ENCODE measurements around the gene RALGDS. TPM values are rescaled to one million over a fixed set of nuclear protein-coding genes. Genes with fewer than 3 reads are reported as not detected.

RALGDS gene
- total RNA-seq, 4 donors from 2014 or later, result 21.1 to 47.0 (median 36.9) TPM

DNA sequence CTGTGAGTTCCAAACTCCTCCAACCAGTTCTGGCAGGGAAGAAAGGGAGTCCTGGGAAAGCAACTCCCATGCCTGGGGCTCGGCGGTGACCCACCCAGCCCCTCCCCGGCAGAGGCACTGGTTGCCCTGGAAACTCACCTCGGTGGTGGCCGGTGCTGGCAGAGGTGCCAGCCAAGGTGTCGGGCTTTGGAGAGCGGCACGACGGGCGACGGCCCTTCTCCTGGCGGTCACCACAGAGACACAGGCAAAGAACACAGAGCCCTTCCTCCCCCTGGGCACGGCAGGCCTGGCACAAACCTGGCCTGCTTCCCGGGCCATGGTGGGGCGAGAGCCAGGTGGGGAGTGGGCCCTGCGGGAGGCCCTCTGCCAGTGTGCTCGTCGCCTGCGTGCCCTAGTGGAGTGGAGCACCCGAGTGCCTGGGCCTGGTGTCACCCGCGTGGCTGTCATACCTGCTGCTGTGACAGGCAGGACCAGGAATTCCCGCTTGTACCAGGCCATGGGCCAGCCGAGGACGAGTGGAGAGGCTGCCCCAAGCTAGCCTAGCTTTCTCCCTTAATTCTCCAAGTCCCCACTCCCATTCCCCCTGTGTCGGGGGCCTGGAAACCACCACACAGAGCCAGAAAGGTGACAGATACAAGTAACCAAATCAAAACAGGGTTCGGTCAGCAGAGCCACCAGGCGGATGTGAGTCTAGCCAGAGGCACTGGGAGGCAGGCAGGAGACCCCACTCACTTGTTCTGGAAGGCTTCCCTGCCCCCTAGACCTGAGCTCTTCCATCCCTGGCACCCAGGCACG is 8.2 kb upstream of the RALGDS start:
- Histone ChIP-seq H3K36me3 (no peaks in the 10 kb centered on the region), H3K27me3 (no peaks in the 10 kb centered on the region), H3K9me3 (no peaks in the 10 kb centered on the region), H3K4me3 (no peak overlapping the region), H3K4me1 (peaks cover 69 to 82% of the 10 kb centered on the region in 2 donors), H3K27ac (peak overlapping the region; percentile 83 to 99 (median 96))
- DNase-seq (peak in 1 of 2 donors; percentile 46), ATAC-seq (no peak)
- in situ Hi-C loops (cut with MboI; ENCODE audit: low sequenced_read_pairs in 4 of 4), result no loop called here
- TF ChIP-seq, protein P1, sequence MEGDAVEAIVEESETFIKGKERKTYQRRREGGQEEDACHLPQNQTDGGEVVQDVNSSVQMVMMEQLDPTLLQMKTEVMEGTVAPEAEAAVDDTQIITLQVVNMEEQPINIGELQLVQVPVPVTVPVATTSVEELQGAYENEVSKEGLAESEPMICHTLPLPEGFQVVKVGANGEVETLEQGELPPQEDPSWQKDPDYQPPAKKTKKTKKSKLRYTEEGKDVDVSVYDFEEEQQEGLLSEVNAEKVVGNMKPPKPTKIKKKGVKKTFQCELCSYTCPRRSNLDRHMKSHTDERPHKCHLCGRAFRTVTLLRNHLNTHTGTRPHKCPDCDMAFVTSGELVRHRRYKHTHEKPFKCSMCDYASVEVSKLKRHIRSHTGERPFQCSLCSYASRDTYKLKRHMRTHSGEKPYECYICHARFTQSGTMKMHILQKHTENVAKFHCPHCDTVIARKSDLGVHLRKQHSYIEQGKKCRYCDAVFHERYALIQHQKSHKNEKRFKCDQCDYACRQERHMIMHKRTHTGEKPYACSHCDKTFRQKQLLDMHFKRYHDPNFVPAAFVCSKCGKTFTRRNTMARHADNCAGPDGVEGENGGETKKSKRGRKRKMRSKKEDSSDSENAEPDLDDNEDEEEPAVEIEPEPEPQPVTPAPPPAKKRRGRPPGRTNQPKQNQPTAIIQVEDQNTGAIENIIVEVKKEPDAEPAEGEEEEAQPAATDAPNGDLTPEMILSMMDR (IDR thresholded peaks at IDR 0.05 in 4 of 5, conservative IDR thresholded peaks at IDR 0.05 in 1 of 5), result no peak
- peak in 1 of 2 donors; percentile 19 for TF ChIP-seq POLR2A (IDR thresholded peaks at IDR 0.05)
- intact Hi-C loops (cut with DNase I; ENCODE audit: low total_unique reads), result no loop called here

DNA sequence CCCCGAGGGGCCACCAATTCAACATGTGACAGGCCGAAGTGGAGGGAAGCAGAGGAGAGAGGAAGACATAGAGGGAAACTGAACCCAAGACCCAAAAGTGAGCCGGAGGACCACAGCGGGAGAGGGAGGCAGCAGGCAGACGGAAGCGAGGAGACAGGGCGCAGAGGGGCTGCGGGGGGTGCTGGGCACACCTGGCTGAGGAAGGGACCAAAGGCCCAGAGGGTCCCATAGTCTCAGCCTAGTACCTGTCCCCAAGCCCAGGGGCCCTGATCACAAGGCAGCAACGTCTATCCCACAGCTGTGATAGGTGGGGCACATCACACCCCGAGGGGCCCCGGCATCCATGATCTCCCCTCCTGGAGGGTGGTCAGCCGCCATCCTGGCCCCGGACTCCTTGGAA is 7.1 kb upstream of the RALGDS start:
- peaks cover 62 to 72% of the 10 kb centered on the region in 2 donors for H3K4me1 ChIP-seq
- in situ Hi-C loops (cut with MboI; ENCODE audit: low sequenced_read_pairs in 4 of 4), result no loop called here

DNA sequence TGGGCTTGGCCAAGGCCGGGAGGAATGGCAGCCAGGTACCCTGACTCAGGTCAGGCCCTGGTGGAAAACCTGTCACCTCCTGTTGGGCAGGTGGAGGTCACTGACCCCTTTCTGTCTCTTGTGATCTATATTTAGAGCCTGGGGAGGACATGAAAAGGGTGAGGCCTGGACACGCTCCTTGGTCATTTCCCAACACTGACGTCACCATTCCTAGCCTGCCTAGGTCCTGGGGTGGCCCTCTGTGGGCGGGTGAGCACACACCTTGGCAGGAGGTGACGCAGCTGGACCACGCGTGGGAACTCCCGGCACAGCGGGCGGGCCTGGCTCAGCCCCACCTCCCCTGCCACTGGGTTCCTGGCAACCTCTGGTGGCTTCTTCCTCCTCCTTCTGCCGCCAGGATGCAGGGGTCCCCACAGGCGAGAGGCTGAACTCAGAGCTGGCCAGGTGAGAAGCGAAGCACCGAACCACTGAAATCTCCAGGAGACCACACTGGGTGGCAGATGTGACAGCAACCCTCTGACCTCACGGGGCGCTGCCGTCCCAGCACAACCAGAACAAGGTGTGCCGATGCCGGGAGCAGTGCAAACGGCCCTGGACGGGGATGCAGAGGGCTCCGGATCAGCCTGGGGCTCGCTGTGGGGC is 6.4 kb upstream of the RALGDS start:
- in situ Hi-C loops (cut with MboI; ENCODE audit: low sequenced_read_pairs in 4 of 4) (no loop called here), intact Hi-C loops (cut with DNase I; ENCODE audit: low total_unique reads) (no loop called here)
- Histone ChIP-seq H3K4me1 (peaks cover 62 to 70% of the 10 kb centered on the region in 2 donors), H3K36me3 (no peaks in the 10 kb centered on the region), H3K4me3 (peak overlapping the region in 3 of 4 donors; percentile 49 to 51 (median 50)), H3K27ac (peak overlapping the region; percentile 83 to 99 (median 96)), H3K9me3 (no peaks in the 10 kb centered on the region), H3K27me3 (no peaks in the 10 kb centered on the region)
- DNase-seq, result peak; percentile 81 to 94
- ATAC-seq, result peak; percentile 71 to 88
- peak; percentile 14 to 56 for TF ChIP-seq POLR2A (IDR thresholded peaks at IDR 0.05)
- TF ChIP-seq, protein P1 (IDR thresholded peaks at IDR 0.05 in 4 of 5, conservative IDR thresholded peaks at IDR 0.05 in 1 of 5), result no peak

More for the DNA sequence above, 7.1 kb upstream of the RALGDS start:
- no peak for TF ChIP-seq POLR2A (IDR thresholded peaks at IDR 0.05)
- TF ChIP-seq, protein P1 (IDR thresholded peaks at IDR 0.05 in 4 of 5, conservative IDR thresholded peaks at IDR 0.05 in 1 of 5), result no peak
- no peaks in the 10 kb centered on the region for H3K9me3 ChIP-seq
- intact Hi-C loops (cut with DNase I; ENCODE audit: low total_unique reads), result no loop called here
- peak overlapping the region; percentile 83 to 99 (median 96) for H3K27ac ChIP-seq
- DNase-seq (no peak), ATAC-seq (no peak)
- H3K36me3 ChIP-seq, result no peaks in the 10 kb centered on the region
- no peak overlapping the region for H3K4me3 ChIP-seq
- no peaks in the 10 kb centered on the region for H3K27me3 ChIP-seq

DNA sequence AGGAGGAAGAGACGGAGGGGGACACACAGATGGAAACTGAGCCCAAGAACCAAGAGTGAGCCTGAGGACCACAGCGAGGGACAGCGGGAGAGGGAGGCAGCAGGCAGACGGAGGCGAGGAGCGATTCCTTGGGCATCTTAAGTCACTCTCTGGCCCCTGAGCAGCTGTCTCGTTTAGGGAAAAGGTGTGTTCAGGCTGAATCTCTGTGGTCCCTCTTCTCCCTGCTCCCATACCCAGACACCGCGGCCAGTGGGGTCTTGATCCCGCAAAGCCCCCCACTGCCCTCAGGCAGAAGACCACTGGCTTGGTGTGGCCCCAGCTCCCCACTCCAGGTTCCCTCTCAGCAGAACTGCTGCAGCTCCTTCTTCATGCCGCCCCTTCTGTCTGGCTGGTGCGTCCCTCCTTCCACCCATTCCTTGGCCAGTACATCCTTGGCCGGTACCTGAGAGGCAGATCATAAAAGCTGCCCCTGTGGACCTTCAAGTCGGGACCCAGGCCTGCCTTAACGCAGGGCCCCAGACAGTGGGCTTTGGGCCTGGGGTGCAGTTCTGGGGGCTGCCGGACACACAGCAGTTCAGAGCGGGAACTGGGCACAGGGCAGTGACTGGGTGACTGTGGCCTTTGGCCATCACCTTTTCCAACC is 5.8 kb upstream of the RALGDS start:
- intact Hi-C loops (cut with DNase I; ENCODE audit: low total_unique reads) (no loop called here), in situ Hi-C loops (cut with MboI; ENCODE audit: low sequenced_read_pairs in 4 of 4) (no loop called here)
- Histone ChIP-seq H3K9me3 (no peaks in the 10 kb centered on the region), H3K27me3 (no peaks in the 10 kb centered on the region), H3K27ac (peak overlapping the region; percentile 83 to 99 (median 96)), H3K36me3 (no peaks in the 10 kb centered on the region), H3K4me3 (peak overlapping the region; percentile 29 to 51 (median 50)), H3K4me1 (peaks cover 59 to 70% of the 10 kb centered on the region in 2 donors)
- no peak for TF ChIP-seq POLR2A (IDR thresholded peaks at IDR 0.05)
- TF ChIP-seq, protein P1 (IDR thresholded peaks at IDR 0.05 in 4 of 5, conservative IDR thresholded peaks at IDR 0.05 in 1 of 5), result no peak
- ATAC-seq, result peak in 1 of 2 donors; percentile 26
- DNase-seq, result peak in 1 of 2 donors; percentile 51

Measured in gastrocnemius medialis (tissue), 4 donors.